Measurements from ENCODE around the gene CDH13. TPM values are rescaled to one million over a fixed set of nuclear protein-coding genes. Genes with fewer than 3 reads are reported as not detected.

CDH13 gene
- polyA plus RNA-seq, 1 donor, result 8.7 TPM

- no peak for DNase-seq
These were observed 322.2 kb downstream of the CDH13 start for GRCh38 chr16:82949016-82949415.

- DNase-seq, result no peak
These were observed 326.7 kb downstream of the CDH13 start for GRCh38 chr16:82953517-82953916.

- no peak for DNase-seq
These were observed 327.6 kb downstream of the CDH13 start for GRCh38 chr16:82954224-82954929.

- DNase-seq, result no peak
These were observed 329.1 kb downstream of the CDH13 start for GRCh38 chr16:82955741-82956348.

GRCh38 chr16:82957212-82957611 lies 330.4 kb downstream of the CDH13 start:
- no peak for DNase-seq

GRCh38 chr16:82960918-82961317 lies 334.1 kb downstream of the CDH13 start:
- DNase-seq, result no peak

GRCh38 chr16:82963653-82964052 lies 336.9 kb downstream of the CDH13 start:
- DNase-seq, result no peak

- DNase-seq, result no peak
These were observed 339.0 kb downstream of the CDH13 start for GRCh38 chr16:82965808-82966207.

- DNase-seq, result no peak
These were observed 340.7 kb downstream of the CDH13 start for GRCh38 chr16:82967424-82967823.

- DNase-seq, result no peak
These were observed 344.4 kb downstream of the CDH13 start for GRCh38 chr16:82971126-82971525.

- DNase-seq, result no peak
These were observed 345.7 kb downstream of the CDH13 start for GRCh38 chr16:82972331-82972919.

- DNase-seq, result no peak
These were observed 352.8 kb downstream of the CDH13 start for GRCh38 chr16:82979406-82980111.

- no peak for DNase-seq
These were observed 354.0 kb downstream of the CDH13 start for GRCh38 chr16:82980810-82981209.

- DNase-seq, result no peak
These were observed 361.0 kb downstream of the CDH13 start for GRCh38 chr16:82987767-82988166.

GRCh38 chr16:82990155-82990554 lies 363.4 kb downstream of the CDH13 start:
- no peak for DNase-seq

GRCh38 chr16:82991410-82991809 lies 364.6 kb downstream of the CDH13 start:
- DNase-seq, result no peak

GRCh38 chr16:82991966-82992675 lies 365.4 kb downstream of the CDH13 start:
- no peak for DNase-seq

- DNase-seq, result no peak
These were observed 366.0 kb downstream of the CDH13 start for GRCh38 chr16:82992786-82993185.

GRCh38 chr16:82993415-82993814 lies 366.6 kb downstream of the CDH13 start:
- no peak for DNase-seq

- no peak for DNase-seq
These were observed 367.2 kb downstream of the CDH13 start for GRCh38 chr16:82993926-82994325.

- DNase-seq, result no peak
These were observed 368.6 kb downstream of the CDH13 start for GRCh38 chr16:82995286-82995923.

GRCh38 chr16:82995924-82996441 lies 369.2 kb downstream of the CDH13 start:
- peak; percentile 30 for DNase-seq

Measured in left kidney (tissue), 2 donors.